HepG2 (cell line): ENCODE data around the gene FOXA1. TPM values are rescaled to one million over a fixed set of nuclear protein-coding genes. Genes with fewer than 3 reads are reported as not detected.

Experiments
- EEA1 ChIP-seq: sonication (generic); formaldehyde crosslinking; IDR thresholded peaks from 2 replicates; pipeline ENCODE4 v1.5.1; 2020; ENCODE audit warnings: mild to moderate bottlenecking, missing genetic modification reagents, borderline replicate concordance
- GTF2F1 ChIP-seq: fragments of 150-350 bp; IDR thresholded peaks from 2 replicates; pipeline ENCODE4 v1.6.1; 2014; ENCODE audit warnings: low read length
- ISL2 ChIP-seq: sonication (generic); formaldehyde crosslinking; IDR thresholded peaks from 2 replicates; pipeline ENCODE4 v1.5.0; 2020; ENCODE audit warnings: missing genetic modification reagents
- JARID2 ChIP-seq: sonication (generic); formaldehyde crosslinking; IDR thresholded peaks from 2 replicates; pipeline ENCODE4 v1.8.1; 2023; ENCODE audit warnings: missing genetic modification reagents, inconsistent platforms; ENCODE audit not compliant: insufficient replicate concordance
- JUNB ChIP-seq: sonication (generic); formaldehyde crosslinking; IDR thresholded peaks from 2 replicates; pipeline ENCODE4 v1.8.0; 2022; ENCODE audit warnings: missing genetic modification reagents, mild to moderate bottlenecking, borderline replicate concordance
- KDM2A ChIP-seq: sonication (generic); formaldehyde crosslinking; IDR thresholded peaks from 2 replicates; pipeline ENCODE4 v1.4.0; 2020; ENCODE audit warnings: low read depth, missing genetic modification reagents, borderline replicate concordance
- KDM4B ChIP-seq: sonication (generic); formaldehyde crosslinking; IDR thresholded peaks from 2 replicates; pipeline ENCODE4 v1.4.0; 2020; ENCODE audit warnings: missing genetic modification reagents
- NFIC ChIP-seq: IDR thresholded peaks from 2 replicates; pipeline ENCODE4 v1.6.1; 2012; ENCODE audit warnings: mild to moderate bottlenecking, low read length, inconsistent platforms
- RFX1 ChIP-seq: fragments of 450-650 bp; IDR thresholded peaks from 2 replicates; pipeline ENCODE4 v1.6.1; 2017
- SATB2 ChIP-seq: sonication (generic); formaldehyde crosslinking; IDR thresholded peaks from 2 replicates; pipeline ENCODE4 v1.5.0; 2020; ENCODE audit warnings: missing genetic modification reagents
- ZFP82 ChIP-seq: sonication (generic); formaldehyde crosslinking; IDR thresholded peaks from 2 replicates; pipeline ENCODE4 v1.5.1; 2020; ENCODE audit warnings: mild to moderate bottlenecking, missing genetic modification reagents, borderline replicate concordance
- ZFP91 ChIP-seq: sonication (generic); formaldehyde crosslinking; IDR thresholded peaks from 2 replicates; pipeline ENCODE4 v1.9.0; 2022; ENCODE audit warnings: missing genetic modification reagents, mild to moderate bottlenecking, borderline replicate concordance
- ZHX2 ChIP-seq, 2 experiments: sonication (generic) in 1 of 2; formaldehyde crosslinking in 1 of 2; IDR thresholded peaks; 2 replicates each; pipeline versions ENCODE4 v1.6.1 to v1.9.0; 2014 to 2022; ENCODE audit warnings: antibody characterized with exemption in 1 of 2, borderline replicate concordance in 1 of 2, inconsistent platforms in 1 of 2, low read depth in 1 of 2, missing genetic modification reagents in 1 of 2
- ZNF33B ChIP-seq: sonication (generic); formaldehyde crosslinking; IDR thresholded peaks from 2 replicates; pipeline ENCODE4 v1.5.1; 2020; ENCODE audit warnings: mild to moderate bottlenecking, missing genetic modification reagents
- ZNF558 ChIP-seq: sonication (generic); formaldehyde crosslinking; IDR thresholded peaks from 2 replicates; pipeline ENCODE4 v1.9.0; 2022; ENCODE audit warnings: mild to moderate bottlenecking, missing genetic modification reagents, borderline replicate concordance
- ZNF614 ChIP-seq: IDR thresholded peaks from 2 replicates; pipeline ENCODE4 v1.6.1; 2018; ENCODE audit warnings: missing biosample characterization, missing genetic modification reagents, inconsistent platforms, borderline replicate concordance
- ZNF7 ChIP-seq: IDR thresholded peaks from 2 replicates; pipeline ENCODE4 v1.6.1; 2016; ENCODE audit warnings: missing biosample characterization, missing genetic modification reagents
- ZNF749 ChIP-seq: sonication (generic); formaldehyde crosslinking; IDR thresholded peaks from 2 replicates; pipeline ENCODE4 v1.8.0; 2022; ENCODE audit warnings: mild to moderate bottlenecking, missing genetic modification reagents, moderate library complexity, borderline replicate concordance
- ZNF766 ChIP-seq: sonication (generic); formaldehyde crosslinking; IDR thresholded peaks from 2 replicates; pipeline ENCODE4 v1.5.0; 2020; ENCODE audit warnings: missing genetic modification reagents, borderline replicate concordance
- ZSCAN25 ChIP-seq: sonication (generic); formaldehyde crosslinking; IDR thresholded peaks from 2 replicates; pipeline ENCODE4 v1.8.0; 2022; ENCODE audit warnings: mild to moderate bottlenecking, missing genetic modification reagents
- polyA plus RNA-seq, 8 experiments: library from polyadenylated mRNA; depleted of rRNA in 3 of 8; stranded (reverse) in 7 of 8; unstranded in 1 of 8; fragments of >200 nt; fragmentation: Illumina TruSeq in 4 of 8; extraction: Trizol in 4 of 8; gene quantifications; 2 replicates each; pipeline versions ENCODE4 v1.2.1 to v1.2.3, GENCODE V29; 2011 to 2016; ENCODE audit warnings: low read depth in 4 of 8, missing spikeins in 1 of 8, mixed read lengths in 1 of 8; ENCODE audit not compliant: insufficient read depth in 1 of 8
- total RNA-seq, 5 experiments: library from RNA; depleted of rRNA; stranded (reverse); fragments of >200 nt; fragmentation: Illumina TruSeq; extraction: Trizol; gene quantifications; 2 replicates each; pipeline ENCODE4 v1.2.3, GENCODE V29; 2016; ENCODE audit warnings: low read depth in 1 of 5

The FOXA1 gene
- total and polyA plus RNA-seq, 2 of the 13 experiments (the other 11 are each of a cell fraction or from before 2014, with no cell fraction given) = 43.4 to 58.6 TPM

- TF ChIP-seq ZHX2 (IDR thresholded peaks at IDR 0.05; ENCODE audit: low read depth) = peak; percentile 48
- no peak for TF ChIP-seq ZHX2 (CRISPR knock-in tag; IDR thresholded peaks at IDR 0.05; ENCODE audit: borderline replicate concordance)
- TF ChIP-seq SATB2 (CRISPR knock-in tag) = peak; percentile 85; the same call in 1 of the 2 replicates
- no peak for TF ChIP-seq NFIC
- TF ChIP-seq JARID2 = no peak
- TF ChIP-seq ZNF33B (CRISPR knock-in tag) = no peak
- peak; percentile 86; the same call in 1 of the 2 replicates for TF ChIP-seq ZNF766
- TF ChIP-seq GTF2F1 = no peak
- TF ChIP-seq EEA1 (CRISPR knock-in tag) = peak; percentile 84; the same call in 1 of the 2 replicates
- TF ChIP-seq ZSCAN25 (CRISPR knock-in tag) = peak; percentile 96
- TF ChIP-seq KDM2A (CRISPR knock-in tag) = peak; percentile 28
- TF ChIP-seq ZFP82 (CRISPR knock-in tag) = peak; percentile 56; the same call in 1 of the 2 replicates
- no peak for TF ChIP-seq JUNB (CRISPR knock-in tag)
- TF ChIP-seq ISL2 = peak; percentile 73
- peak; percentile 46 for TF ChIP-seq ZNF749
- no peak for TF ChIP-seq ZFP91 (CRISPR knock-in tag)
- TF ChIP-seq ZNF7 (CRISPR knock-in tag) = no peak
- no peak for TF ChIP-seq ZNF558 (CRISPR knock-in tag)
- TF ChIP-seq ZNF614 (CRISPR knock-in tag) = no peak
- peak; percentile 80; the same call in 1 of the 2 replicates for TF ChIP-seq KDM4B (CRISPR knock-in tag)
- no peak for TF ChIP-seq RFX1
Observed at GRCh38 chr14:37594971-37595808, at the start of gene FOXA1, which contains the start of gene TTC6 (continued).
